GM21737 (cell line): Measurements from ENCODE around the gene TMEM39B.
"Not testable (repeated sequence)": the region's sequence is repeated elsewhere in the genome, so short reads cannot be mapped to it uniquely, and the experiment has no call there.

ENCODE experiments used
- ATAC-seq: cut with Tn5 transposase; IDR thresholded peaks from one replicate; pipeline ENCODE4 v1.9.1; 2021; ENCODE audit warnings: mild to moderate bottlenecking, moderate library complexity; ENCODE audit not compliant: unreplicated experiment

TMEM39B gene

GRCh38 chr1:32111789-32112188 lies 39.0 kb downstream of the TMEM39B start:
- no peak for ATAC-seq

DNA sequence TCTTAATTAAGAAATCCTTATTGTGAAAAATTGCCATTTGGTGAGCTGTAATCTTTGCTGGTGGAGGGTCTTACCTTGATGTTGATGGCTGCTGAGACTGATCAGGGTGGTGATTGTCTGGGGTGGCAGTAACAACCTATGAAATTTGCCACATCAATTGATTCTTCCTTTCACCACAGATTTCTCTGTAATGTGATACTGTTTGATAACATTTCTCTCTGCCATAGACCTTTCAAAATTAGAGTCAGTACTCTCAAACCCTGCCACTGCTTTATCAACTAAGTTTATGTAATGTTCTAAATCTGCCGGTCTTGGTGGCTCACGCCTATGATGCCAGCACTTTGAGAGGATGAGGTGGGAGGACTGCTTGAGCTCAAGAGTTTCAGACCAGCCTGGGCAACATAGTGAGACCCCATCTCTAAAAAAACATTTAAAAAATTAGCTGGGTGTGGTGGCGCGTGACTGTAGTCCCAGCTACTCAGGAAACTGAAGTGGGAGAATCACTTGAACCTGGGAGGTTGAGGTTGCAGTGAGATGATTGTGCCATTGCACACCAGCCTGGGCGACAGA lies 40.2 kb downstream of the TMEM39B start:
- ATAC-seq: no peak

DNA sequence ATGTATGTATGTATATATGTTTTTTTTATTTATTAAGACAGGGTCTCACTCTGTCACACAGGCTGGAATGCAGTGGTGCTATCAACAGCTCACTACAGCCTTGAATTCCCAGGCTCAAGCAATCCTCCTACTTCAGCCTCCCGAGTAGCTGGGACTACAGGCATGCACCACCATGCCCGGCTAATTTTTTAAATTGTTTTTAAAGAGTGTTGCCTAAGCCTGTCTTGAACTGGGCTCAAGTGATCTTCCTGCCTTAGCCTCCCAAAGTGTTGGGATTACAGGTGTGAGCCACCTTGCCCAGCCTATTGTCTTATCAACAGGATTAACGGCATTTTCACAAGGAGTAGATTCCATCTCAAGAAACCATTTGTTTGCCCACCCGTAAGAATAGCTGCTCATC lies 40.7 kb downstream of the TMEM39B start:
- not testable (repeated sequence) for ATAC-seq

DNA sequence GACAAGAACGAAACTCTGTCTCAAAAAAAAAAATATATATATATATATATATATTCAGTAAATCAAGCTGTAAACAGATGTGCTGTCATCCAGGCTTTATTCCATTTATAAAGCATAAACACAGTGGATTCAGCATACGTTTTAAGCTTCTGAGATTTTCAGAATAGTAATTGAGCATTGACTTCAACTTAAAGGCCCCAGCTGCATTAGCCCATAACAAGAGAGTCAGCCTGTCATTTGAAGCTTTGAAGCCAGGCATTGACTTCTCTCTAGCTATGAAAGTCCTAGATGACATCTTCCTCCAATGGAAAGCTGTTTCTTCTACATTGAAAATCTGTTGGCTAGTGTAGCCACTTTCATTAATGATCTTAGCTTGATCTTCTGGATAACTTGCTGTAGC lies 41.7 kb downstream of the TMEM39B start:
- no peak for ATAC-seq

DNA sequence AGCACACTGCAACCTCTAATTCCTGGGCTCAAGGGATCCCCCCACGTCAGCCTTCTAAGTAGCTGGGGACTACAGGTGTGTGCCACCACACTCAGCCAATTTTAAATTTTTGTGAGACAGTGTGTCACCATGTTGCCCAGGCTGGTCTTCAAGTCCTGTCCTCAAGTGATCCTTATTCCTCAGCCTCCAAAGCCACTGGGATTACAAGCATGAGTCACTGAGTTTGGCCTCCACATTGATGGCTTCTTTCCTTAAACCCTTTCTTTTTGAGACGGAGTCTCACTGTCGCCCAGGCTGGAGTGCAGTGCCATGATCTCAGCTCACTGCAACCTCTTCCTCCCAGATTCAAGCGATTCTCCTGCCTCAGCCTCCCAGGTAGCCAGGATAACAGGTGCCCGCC lies 42.8 kb downstream of the TMEM39B start:
- ATAC-seq: no peak

GRCh38 chr1:32116531-32116930 lies 43.8 kb downstream of the TMEM39B start:
- no peak for ATAC-seq

DNA sequence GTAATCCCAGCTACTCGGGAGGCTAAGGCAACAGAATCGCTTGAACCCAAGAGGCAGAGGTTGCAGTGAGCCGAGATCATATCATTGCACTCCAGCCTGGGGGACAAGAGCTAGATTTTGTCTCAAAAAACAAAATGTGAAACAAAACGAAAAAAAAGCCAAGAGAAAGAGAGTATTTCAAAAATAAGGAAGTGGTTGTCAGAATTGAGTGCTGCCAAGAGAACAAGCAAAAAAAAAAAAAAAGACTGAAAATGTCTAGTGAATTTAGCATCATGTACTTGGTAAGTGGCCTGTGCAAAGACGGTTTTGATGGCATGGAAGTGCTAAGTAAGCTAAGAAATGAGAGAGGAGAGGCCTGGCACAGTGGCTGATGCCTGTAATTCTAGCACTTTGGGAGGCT lies 49.4 kb downstream of the TMEM39B start:
- ATAC-seq: no peak

GRCh38 chr1:32123361-32123760 lies 50.6 kb downstream of the TMEM39B start:
- ATAC-seq: not testable (repeated sequence)

GRCh38 chr1:32125313-32125712 lies 52.6 kb downstream of the TMEM39B start:
- no peak for ATAC-seq

DNA sequence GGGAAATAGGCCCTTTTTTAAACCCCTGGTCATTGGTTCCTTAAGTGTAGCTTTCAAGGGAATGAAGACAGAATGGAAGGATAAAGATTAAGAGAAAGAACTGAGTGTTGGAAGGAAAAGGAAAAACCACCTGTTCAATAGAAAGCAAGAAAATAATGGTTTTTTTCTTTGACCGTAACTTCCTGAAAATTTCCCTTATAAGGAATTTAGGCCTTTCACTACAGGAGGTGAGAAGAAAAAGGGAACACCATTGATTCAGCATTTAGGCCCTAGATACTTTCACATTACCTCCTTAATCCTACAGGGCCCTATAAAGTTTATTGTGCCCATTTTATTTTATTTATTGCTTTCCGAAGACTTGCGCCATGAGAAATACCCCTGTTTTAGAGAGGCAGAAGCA lies 54.0 kb downstream of the TMEM39B start:
- ATAC-seq: no peak

GRCh38 chr1:32127409-32128198 lies 54.9 kb downstream of the TMEM39B start:
- ATAC-seq: no peak

- ATAC-seq: no peak
Measured at GRCh38 chr1:32128479-32128878, 55.7 kb downstream of the TMEM39B start.

- no peak for ATAC-seq
Measured at GRCh38 chr1:32128964-32129363, 56.2 kb downstream of the TMEM39B start.

- not testable (repeated sequence) for ATAC-seq
Measured at GRCh38 chr1:32133950-32134280, 61.2 kb downstream of the TMEM39B start.

DNA sequence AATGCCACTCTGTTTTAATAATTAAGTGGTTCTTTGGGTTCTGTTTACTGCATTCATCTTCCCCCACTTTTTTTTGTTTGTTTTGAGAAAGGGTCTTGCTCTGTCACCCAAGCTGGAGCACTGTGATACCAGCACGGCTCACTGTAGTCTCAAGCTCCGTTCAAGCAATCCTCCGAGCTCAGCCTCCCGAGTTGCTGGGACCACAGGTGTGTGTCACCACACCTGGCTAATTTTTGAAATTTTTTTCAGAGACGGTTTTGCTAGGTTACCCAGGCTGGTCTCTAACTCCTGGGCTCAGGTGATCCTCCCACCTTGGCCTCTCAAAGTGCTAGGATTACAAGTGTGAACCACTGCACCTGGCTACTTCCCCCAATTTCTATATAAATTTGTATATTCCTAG lies 64.4 kb downstream of the TMEM39B start:
- no peak for ATAC-seq

- no peak for ATAC-seq
Measured at GRCh38 chr1:32138965-32139364, 66.2 kb downstream of the TMEM39B start.

DNA sequence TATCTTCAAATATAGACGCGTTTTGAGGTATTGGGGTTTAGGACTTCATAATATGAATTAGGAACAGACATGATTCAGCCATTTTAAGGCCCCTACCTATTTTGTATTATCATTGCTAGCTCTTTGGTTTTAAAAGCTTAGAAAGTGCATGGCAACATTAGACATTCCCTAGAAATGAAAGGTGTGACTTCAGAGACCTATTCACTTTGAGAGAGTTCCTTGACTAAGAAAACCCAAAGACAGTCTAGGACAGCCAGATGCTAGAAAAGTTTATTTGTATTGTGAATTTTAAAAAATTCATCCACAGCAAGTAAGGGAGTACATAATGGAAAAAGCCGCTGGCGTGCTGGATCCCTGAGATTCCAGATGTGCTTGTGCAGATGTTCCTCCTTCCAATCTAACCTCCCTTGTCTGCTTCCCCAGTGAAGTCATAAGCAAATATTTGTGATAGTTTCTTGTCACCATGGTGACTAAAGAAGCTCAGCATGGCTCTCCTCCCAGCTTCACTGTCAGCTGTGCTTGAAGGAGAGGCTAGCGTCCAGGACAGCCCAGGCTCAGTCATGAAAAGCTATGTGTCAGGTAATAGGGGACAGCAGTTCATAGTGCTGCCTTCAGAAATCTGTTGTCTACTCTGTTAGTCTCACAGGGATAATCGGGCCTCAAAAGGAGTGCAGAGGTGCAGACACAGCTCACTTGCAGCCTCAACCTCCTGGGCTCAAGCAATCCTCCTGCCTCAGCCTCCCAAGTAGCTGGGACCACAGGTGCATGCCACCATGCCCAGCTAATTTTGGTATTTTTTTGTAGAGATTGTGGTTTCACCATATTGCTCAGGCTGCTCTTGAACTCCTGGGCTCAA lies 69.9 kb downstream of the TMEM39B start:
- ATAC-seq: no peak

DNA sequence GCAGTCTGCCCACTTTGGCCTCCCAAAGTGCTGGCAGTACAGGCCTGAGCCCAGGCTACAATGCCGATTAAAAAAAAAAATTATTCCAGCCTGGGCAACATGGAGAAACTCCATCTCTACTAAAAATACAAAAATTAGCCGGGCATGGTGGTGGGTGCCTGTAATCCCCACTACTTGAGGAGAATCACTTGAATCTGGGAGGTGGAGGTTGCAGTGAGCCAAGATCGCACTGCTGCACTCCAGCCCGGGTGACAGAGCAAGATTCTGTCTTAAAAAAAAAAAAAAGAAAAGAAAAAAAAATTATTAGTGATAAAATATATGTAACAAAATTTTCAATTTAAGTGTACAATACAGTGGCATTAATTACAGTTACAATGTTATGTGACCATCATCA lies 70.6 kb downstream of the TMEM39B start:
- ATAC-seq: not testable (repeated sequence)

DNA sequence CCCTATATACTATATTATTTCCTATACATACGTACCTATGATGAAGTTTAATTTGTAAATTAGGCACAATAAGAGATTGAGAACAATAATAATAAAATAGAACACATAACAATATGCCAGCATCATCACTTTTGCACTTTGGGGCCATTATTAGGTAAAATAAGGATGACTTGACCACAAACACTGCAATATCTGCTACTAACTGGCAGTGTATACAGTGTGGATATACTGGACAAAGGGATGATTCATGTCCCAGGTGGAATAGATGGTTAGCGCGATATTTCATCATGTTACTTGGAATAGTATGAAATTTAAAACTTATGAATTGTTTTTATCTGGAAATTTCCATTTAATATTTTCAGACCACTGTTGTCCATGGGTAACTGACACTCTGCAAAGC lies 71.3 kb downstream of the TMEM39B start:
- ATAC-seq: no peak

DNA sequence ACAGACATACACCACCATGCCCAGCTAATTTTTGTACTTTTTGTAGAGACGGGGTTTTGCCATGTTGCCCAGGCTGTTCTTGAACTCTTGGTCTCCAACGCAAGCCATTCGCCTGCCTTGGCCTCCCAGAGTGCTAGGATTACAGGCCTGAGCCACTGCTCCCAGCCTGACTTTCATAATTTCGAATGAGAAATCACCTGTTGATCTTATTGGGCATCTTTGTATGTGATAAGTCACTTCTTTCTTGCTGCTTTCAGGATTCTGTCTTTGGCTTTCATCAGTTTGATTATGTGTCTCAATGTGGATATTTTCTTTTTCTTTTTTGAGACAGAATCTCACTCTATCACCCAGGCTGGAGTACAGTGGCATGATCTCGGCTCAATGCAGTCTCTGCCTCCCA lies 75.1 kb downstream of the TMEM39B start:
- not testable (repeated sequence) for ATAC-seq

DNA sequence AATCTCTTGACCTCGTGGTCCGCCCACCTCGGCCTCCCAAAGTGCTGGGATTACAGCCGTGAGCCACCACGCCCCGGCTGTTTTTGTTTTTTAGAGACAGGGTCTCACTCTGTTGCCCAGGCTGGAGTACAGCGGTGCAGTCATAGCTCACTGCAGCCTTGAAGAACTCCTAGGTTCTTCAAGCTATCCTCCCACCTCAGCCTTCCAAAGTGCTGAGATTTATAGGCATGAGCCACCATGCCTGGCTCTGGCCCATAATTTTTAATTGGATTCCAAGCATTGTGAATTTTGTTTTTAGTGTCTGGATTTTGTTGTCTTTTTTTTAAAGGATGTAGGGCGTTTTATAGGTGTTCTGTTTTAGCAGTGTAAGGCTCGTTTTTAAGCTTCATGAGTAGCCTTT lies 78.1 kb downstream of the TMEM39B start:
- ATAC-seq: no peak

DNA sequence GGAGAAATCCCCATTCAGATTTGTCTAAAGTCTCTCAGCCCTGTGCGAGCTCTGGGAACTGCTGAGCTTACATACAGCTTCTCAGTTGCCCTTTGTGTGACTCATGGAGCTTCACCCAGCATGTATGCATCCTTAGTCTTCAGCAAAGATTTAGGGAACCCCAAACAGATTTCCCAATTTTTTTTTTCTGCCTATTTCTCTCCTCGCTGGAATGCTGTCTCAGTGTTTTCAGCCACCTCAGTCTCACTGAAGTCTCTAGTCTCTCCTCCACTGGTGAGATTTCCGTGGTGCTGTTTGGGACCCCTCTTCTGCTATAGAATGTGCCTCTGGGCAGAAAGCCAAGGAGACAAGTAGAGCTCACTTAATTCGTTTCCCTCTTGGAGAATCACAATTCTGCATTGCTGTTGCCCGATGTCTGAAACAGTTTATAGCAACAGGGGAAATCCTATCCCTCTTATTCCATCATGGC lies 78.6 kb downstream of the TMEM39B start:
- ATAC-seq: no peak
